ENCODE results near the gene POM121L2. TPM values are rescaled to one million over a fixed set of nuclear protein-coding genes. Genes with fewer than 3 reads are reported as not detected.

Gene POM121L2
- total and polyA plus RNA-seq, 9 of the 15 experiments (the other 6 are each of a cell fraction or from before 2014, with no cell fraction given) = 0.23 to 0.45 TPM; not detected in 7

DNA sequence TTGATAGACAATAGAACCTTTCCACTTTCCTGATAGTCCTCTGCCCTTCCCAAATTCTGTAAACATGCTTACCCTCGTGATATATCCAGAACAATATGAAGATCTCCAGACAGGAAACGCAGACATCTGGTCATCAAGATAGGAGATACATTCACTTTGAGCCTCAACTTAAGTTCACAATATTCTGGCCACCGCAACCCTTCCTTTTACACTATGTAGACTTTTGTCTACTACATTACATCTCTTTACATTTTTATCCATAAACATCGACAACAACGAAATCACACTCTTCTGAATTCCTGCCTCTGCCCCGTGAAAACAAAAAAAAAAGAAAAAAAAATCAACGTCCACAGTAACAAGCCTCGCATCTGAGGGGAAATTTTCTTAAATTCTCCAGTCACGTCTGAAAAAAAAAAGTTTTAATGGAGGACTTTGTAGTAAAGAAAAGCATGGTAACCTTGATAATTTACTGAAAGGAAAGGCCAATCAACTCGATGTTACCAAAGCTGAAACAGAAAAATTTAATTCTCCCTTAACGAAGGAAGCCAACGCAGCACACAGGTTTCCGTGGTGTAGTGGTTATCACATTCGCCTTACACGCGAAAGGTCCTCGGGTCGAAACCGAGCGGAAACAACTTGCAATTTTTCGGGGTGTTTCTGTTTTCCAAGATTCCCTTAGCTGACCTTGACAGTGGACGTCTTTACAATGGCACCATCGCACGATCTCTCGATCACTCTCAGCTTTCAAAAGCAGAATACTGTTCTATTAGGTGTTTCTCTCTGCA, 21.8 kb downstream of the POM121L2 start (continued):
- TF ChIP-seq, protein P1, sequence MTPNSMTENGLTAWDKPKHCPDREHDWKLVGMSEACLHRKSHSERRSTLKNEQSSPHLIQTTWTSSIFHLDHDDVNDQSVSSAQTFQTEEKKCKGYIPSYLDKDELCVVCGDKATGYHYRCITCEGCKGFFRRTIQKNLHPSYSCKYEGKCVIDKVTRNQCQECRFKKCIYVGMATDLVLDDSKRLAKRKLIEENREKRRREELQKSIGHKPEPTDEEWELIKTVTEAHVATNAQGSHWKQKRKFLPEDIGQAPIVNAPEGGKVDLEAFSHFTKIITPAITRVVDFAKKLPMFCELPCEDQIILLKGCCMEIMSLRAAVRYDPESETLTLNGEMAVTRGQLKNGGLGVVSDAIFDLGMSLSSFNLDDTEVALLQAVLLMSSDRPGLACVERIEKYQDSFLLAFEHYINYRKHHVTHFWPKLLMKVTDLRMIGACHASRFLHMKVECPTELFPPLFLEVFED (CRISPR knock-in tag; conservative IDR thresholded peaks at IDR 0.05) = 0 out of 2 replicates have a peak, but pooled peaks have one; percentile 9
- TF ChIP-seq ATF1 (CRISPR knock-in tag; IDR thresholded peaks at IDR 0.05) (no peak), ATF1 (tag; IDR thresholded peaks at IDR 0.05) (peak; percentile 62; the same call in 1 of the 2 replicates), HCFC1 (IDR thresholded peaks at IDR 0.05; ENCODE audit: low read depth, low read length) (peak; percentile 57; the same call in 1 of the 2 replicates), FOXA3 (CRISPR knock-in tag; conservative IDR thresholded peaks at IDR 0.05 in 1 of 2, IDR thresholded peaks at IDR 0.05 in 1 of 2) (peak in 1 of 2 experiments; percentile 79; a peak in 2 of 4 replicates), ZNF444 (CRISPR knock-in tag; IDR thresholded peaks at IDR 0.05) (no peak), SMARCA4 (IDR thresholded peaks at IDR 0.05) (peak; percentile 86), POLR2G (IDR thresholded peaks at IDR 0.05; ENCODE audit: low read depth, low read length) (no peak), TRIM28 (IDR thresholded peaks at IDR 0.05) (0 out of 2 replicates have a peak, but pooled peaks have one; percentile 24), RBM22 (IDR thresholded peaks at IDR 0.05; ENCODE audit: low read depth, low read length, poor library complexity, severe bottlenecking) (no peak), ZNF583 (CRISPR knock-in tag; IDR thresholded peaks at IDR 0.05) (no peak), CHCHD3 (CRISPR knock-in tag; IDR thresholded peaks at IDR 0.05) (no peak), ZNF586 (CRISPR knock-in tag; conservative IDR thresholded peaks at IDR 0.05) (no peak), ZSCAN32 (CRISPR knock-in tag; IDR thresholded peaks at IDR 0.05) (no peak), DACH1 (IDR thresholded peaks at IDR 0.05; ENCODE audit: partially characterized antibody) (no peak)
- TF ChIP-seq, protein P2, sequence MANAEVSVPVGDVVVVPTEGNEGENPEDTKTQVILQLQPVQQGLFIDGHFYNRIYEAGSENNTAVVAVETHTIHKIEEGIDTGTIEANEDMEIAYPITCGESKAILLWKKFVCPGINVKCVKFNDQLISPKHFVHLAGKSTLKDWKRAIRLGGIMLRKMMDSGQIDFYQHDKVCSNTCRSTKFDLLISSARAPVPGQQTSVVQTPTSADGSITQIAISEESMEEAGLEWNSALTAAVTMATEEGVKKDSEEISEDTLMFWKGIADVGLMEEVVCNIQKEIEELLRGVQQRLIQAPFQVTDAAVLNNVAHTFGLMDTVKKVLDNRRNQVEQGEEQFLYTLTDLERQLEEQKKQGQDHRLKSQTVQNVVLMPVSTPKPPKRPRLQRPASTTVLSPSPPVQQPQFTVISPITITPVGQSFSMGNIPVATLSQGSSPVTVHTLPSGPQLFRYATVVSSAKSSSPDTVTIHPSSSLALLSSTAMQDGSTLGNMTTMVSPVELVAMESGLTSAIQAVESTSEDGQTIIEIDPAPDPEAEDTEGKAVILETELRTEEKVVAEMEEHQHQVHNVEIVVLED (CRISPR knock-in tag; IDR thresholded peaks at IDR 0.05) = no peak
- TF ChIP-seq, protein P3, sequence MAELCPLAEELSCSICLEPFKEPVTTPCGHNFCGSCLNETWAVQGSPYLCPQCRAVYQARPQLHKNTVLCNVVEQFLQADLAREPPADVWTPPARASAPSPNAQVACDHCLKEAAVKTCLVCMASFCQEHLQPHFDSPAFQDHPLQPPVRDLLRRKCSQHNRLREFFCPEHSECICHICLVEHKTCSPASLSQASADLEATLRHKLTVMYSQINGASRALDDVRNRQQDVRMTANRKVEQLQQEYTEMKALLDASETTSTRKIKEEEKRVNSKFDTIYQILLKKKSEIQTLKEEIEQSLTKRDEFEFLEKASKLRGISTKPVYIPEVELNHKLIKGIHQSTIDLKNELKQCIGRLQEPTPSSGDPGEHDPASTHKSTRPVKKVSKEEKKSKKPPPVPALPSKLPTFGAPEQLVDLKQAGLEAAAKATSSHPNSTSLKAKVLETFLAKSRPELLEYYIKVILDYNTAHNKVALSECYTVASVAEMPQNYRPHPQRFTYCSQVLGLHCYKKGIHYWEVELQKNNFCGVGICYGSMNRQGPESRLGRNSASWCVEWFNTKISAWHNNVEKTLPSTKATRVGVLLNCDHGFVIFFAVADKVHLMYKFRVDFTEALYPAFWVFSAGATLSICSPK (IDR thresholded peaks at IDR 0.05; ENCODE audit: borderline replicate concordance) = peak; percentile 92
- TF ChIP-seq, protein P4, sequence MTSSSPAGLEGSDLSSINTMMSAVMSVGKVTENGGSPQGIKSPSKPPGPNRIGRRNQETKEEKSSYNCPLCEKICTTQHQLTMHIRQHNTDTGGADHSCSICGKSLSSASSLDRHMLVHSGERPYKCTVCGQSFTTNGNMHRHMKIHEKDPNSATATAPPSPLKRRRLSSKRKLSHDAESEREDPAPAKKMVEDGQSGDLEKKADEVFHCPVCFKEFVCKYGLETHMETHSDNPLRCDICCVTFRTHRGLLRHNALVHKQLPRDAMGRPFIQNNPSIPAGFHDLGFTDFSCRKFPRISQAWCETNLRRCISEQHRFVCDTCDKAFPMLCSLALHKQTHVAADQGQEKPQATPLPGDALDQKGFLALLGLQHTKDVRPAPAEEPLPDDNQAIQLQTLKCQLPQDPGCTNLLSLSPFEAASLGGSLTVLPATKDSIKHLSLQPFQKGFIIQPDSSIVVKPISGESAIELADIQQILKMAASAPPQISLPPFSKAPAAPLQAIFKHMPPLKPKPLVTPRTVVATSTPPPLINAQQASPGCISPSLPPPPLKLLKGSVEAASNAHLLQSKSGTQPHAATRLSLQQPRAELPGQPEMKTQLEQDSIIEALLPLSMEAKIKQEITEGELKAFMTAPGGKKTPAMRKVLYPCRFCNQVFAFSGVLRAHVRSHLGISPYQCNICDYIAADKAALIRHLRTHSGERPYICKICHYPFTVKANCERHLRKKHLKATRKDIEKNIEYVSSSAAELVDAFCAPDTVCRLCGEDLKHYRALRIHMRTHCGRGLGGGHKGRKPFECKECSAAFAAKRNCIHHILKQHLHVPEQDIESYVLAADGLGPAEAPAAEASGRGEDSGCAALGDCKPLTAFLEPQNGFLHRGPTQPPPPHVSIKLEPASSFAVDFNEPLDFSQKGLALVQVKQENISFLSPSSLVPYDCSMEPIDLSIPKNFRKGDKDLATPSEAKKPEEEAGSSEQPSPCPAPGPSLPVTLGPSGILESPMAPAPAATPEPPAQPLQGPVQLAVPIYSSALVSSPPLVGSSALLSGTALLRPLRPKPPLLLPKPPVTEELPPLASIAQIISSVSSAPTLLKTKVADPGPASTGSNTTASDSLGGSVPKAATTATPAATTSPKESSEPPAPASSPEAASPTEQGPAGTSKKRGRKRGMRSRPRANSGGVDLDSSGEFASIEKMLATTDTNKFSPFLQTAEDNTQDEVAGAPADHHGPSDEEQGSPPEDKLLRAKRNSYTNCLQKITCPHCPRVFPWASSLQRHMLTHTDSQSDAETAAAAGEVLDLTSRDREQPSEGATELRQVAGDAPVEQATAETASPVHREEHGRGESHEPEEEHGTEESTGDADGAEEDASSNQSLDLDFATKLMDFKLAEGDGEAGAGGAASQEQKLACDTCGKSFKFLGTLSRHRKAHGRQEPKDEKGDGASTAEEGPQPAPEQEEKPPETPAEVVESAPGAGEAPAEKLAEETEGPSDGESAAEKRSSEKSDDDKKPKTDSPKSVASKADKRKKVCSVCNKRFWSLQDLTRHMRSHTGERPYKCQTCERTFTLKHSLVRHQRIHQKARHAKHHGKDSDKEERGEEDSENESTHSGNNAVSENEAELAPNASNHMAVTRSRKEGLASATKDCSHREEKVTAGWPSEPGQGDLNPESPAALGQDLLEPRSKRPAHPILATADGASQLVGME (CRISPR knock-in tag; IDR thresholded peaks at IDR 0.05) = peak; percentile 66; the same call in 1 of the 2 replicates
